IPS-18a (cell line): Measurements from ENCODE around the gene SPOPL.
"Not testable (repeated sequence)": the region's sequence is repeated elsewhere in the genome, so short reads cannot be mapped to it uniquely, and the experiment has no call there.

Experiments used
- H3K27ac ChIP-seq: one replicate; pipeline ENCODE4 v1.5.1; 2013; ENCODE audit warnings: low read length
- H3K27me3 ChIP-seq: one replicate; pipeline ENCODE4 v1.6.1; 2013; ENCODE audit warnings: mild to moderate bottlenecking, low read length; ENCODE audit not compliant: control insufficient read depth, insufficient read depth
- H3K36me3 ChIP-seq: one replicate; pipeline ENCODE4 v1.6.1; 2013; ENCODE audit warnings: low read depth, low read length; ENCODE audit not compliant: control insufficient read depth
- H3K4me1 ChIP-seq: one replicate; pipeline ENCODE4 v1.6.1; 2013; ENCODE audit warnings: low read depth, low read length; ENCODE audit not compliant: control insufficient read depth
- H3K4me3 ChIP-seq: one replicate; pipeline ENCODE4 v1.5.1; 2013; ENCODE audit warnings: low read length
- H3K9ac ChIP-seq: one replicate; pipeline ENCODE4 v1.6.1; 2013; ENCODE audit warnings: mild to moderate bottlenecking, low read length, moderate library complexity
- H3K9me3 ChIP-seq: one replicate; pipeline ENCODE4 v1.6.1; 2013; ENCODE audit warnings: low read depth, low read length; ENCODE audit not compliant: control insufficient read depth

Gene SPOPL

GRCh38 chr2:138534791-138535190, 33.2 kb downstream of the SPOPL start:
- Histone ChIP-seq H3K9ac (no peak overlapping the region), H3K4me1 (peaks cover 12% of the 10 kb centered on the region), H3K27ac (no peak overlapping the region), H3K36me3 (no peaks in the 10 kb centered on the region), H3K4me3 (no peak overlapping the region), H3K9me3 (peaks cover 7% of the 10 kb centered on the region), H3K27me3 (no peaks in the 10 kb centered on the region)

DNA sequence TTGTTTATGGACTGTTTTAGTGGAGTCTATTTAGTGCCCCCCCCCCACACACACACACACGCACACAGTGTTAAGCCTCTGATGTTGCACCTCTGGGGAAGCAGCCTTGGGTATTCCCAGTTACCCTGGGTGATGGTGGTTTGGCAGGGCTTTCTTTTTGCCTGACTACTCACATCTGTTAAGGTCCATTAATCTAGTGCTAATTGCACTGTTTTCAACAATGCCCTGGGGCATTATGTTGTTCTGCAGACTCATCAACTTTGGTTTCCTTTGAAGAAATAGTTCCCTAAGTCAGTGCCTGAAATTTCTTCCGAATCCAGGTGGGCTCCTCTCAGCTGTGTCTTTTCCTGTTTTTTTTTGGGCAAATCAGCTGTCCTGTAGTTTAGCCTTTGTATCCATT, 34.7 kb downstream of the SPOPL start:
- H3K27ac ChIP-seq: no peak overlapping the region
- no peaks in the 10 kb centered on the region for H3K36me3 ChIP-seq
- H3K4me1 ChIP-seq: peaks cover 12% of the 10 kb centered on the region
- no peaks in the 10 kb centered on the region for H3K27me3 ChIP-seq
- no peak overlapping the region for H3K4me3 ChIP-seq
- H3K9ac ChIP-seq: no peak overlapping the region
- H3K9me3 ChIP-seq: peaks cover 7% of the 10 kb centered on the region

- Histone ChIP-seq H3K27ac (no peak overlapping the region), H3K9ac (no peak overlapping the region), H3K36me3 (no peaks in the 10 kb centered on the region), H3K27me3 (no peaks in the 10 kb centered on the region), H3K4me3 (no peak overlapping the region), H3K9me3 (peaks cover 7% of the 10 kb centered on the region), H3K4me1 (peaks cover 12% of the 10 kb centered on the region)
Observed at GRCh38 chr2:138536740-138537139, 35.2 kb downstream of the SPOPL start.

- Histone ChIP-seq H3K4me3 (no peak overlapping the region), H3K9ac (no peak overlapping the region), H3K27ac (no peak overlapping the region), H3K9me3 (peaks cover 7% of the 10 kb centered on the region), H3K36me3 (no peaks in the 10 kb centered on the region), H3K4me1 (peaks cover 12% of the 10 kb centered on the region), H3K27me3 (no peaks in the 10 kb centered on the region)
Observed at GRCh38 chr2:138537170-138537915, 35.8 kb downstream of the SPOPL start.

- H3K9ac ChIP-seq, H3K4me3 ChIP-seq, H3K4me1 ChIP-seq, H3K27ac ChIP-seq, H3K9me3 ChIP-seq, H3K36me3 ChIP-seq, H3K27me3 ChIP-seq: not testable (repeated sequence)
Observed at GRCh38 chr2:138544206-138544605, 42.6 kb downstream of the SPOPL start.

GRCh38 chr2:138548796-138549195, 47.2 kb downstream of the SPOPL start:
- no peak overlapping the region for H3K9ac ChIP-seq
- no peak overlapping the region for H3K27ac ChIP-seq
- no peak overlapping the region for H3K4me3 ChIP-seq
- H3K4me1 ChIP-seq: no peaks in the 10 kb centered on the region
- H3K27me3 ChIP-seq: no peaks in the 10 kb centered on the region
- peaks cover 6% of the 10 kb centered on the region for H3K36me3 ChIP-seq
- no peaks in the 10 kb centered on the region for H3K9me3 ChIP-seq

GRCh38 chr2:138550172-138550571, 48.6 kb downstream of the SPOPL start:
- H3K4me1 ChIP-seq: no peaks in the 10 kb centered on the region
- H3K9ac ChIP-seq: no peak overlapping the region
- H3K27me3 ChIP-seq: no peaks in the 10 kb centered on the region
- H3K27ac ChIP-seq: no peak overlapping the region
- no peaks in the 10 kb centered on the region for H3K9me3 ChIP-seq
- peaks cover 6% of the 10 kb centered on the region for H3K36me3 ChIP-seq
- H3K4me3 ChIP-seq: no peak overlapping the region

DNA sequence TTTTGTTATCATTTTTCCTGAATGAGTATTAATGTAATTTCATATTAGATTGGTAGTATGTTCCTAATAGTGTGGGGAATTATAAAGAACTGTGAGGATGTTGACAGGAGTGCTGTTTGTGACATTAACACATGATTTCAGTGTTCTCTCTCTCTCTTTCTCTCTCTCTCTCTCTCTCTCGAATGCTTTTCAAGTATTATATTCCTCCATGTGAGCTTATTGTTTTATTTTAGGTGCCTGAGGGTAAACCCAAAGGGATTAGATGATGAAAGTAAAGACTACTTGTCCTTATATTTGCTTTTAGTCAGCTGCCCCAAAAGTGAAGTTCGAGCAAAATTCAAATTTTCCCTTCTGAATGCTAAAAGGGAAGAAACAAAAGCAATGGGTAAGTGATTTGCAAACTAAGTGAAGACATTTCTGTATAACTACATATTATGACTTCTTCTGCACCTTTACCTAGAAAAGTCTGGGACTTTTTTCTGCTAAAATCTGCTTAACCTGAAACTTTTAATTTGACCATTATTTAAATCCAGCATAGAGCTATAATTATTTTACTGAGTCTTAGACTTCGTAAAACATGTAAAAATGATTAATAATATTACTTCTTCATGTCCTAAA, 49.2 kb downstream of the SPOPL start:
- H3K9ac ChIP-seq: no peak overlapping the region
- H3K9me3 ChIP-seq: no peaks in the 10 kb centered on the region
- no peak overlapping the region for H3K4me3 ChIP-seq
- H3K27ac ChIP-seq: no peak overlapping the region
- H3K27me3 ChIP-seq: no peaks in the 10 kb centered on the region
- H3K4me1 ChIP-seq: no peaks in the 10 kb centered on the region
- H3K36me3 ChIP-seq: peaks cover 6% of the 10 kb centered on the region

- Histone ChIP-seq H3K36me3 (peaks cover 6% of the 10 kb centered on the region), H3K27me3 (no peaks in the 10 kb centered on the region), H3K4me1 (no peaks in the 10 kb centered on the region), H3K9ac (no peak overlapping the region), H3K9me3 (no peaks in the 10 kb centered on the region), H3K4me3 (no peak overlapping the region), H3K27ac (no peak overlapping the region)
Observed at GRCh38 chr2:138554123-138554522, 52.6 kb downstream of the SPOPL start.

DNA sequence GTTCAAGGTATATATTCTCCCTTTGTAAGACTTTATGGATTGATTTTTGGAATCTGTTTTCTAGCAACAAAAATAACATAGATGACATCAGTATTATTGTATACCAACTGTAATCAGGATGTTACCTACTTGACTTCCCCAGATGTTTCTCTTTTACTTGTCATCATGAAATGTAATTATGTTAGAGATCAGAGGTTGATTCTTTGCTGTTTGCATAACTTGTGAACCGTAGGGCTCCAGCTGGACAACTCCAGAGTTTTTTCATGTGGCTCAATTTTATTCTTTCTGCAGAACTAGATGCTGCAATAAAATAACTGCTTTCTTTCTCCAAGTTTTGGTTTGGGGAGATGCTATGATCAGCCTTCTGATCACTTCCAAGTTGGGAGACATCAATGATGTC, 58.1 kb downstream of the SPOPL start:
- peaks cover 6% of the 10 kb centered on the region for H3K36me3 ChIP-seq
- no peaks in the 10 kb centered on the region for H3K27me3 ChIP-seq

GRCh38 chr2:138564586-138565229, 63.1 kb downstream of the SPOPL start:
- Histone ChIP-seq H3K27me3 (no peaks in the 10 kb centered on the region), H3K9ac (no peak overlapping the region), H3K9me3 (no peaks in the 10 kb centered on the region), H3K36me3 (peaks cover 17% of the 10 kb centered on the region), H3K27ac (no peak overlapping the region), H3K4me1 (no peaks in the 10 kb centered on the region), H3K4me3 (no peak overlapping the region)

More for the DNA sequence above, 58.1 kb downstream of the SPOPL start:
- Histone ChIP-seq H3K4me3 (no peak overlapping the region), H3K9ac (no peak overlapping the region), H3K9me3 (no peaks in the 10 kb centered on the region), H3K4me1 (no peaks in the 10 kb centered on the region), H3K27ac (no peak overlapping the region)

GRCh38 chr2:138565230-138565598, 63.6 kb downstream of the SPOPL start:
- no peak overlapping the region for H3K27ac ChIP-seq
- H3K4me1 ChIP-seq: no peaks in the 10 kb centered on the region
- no peak overlapping the region for H3K9ac ChIP-seq
- no peak overlapping the region for H3K4me3 ChIP-seq
- no peaks in the 10 kb centered on the region for H3K9me3 ChIP-seq
- H3K36me3 ChIP-seq: peaks cover 17% of the 10 kb centered on the region
- no peaks in the 10 kb centered on the region for H3K27me3 ChIP-seq
